K562 (cell line): ENCODE measurements around the gene BCL3. TPM values are rescaled to one million over a fixed set of nuclear protein-coding genes. Genes with fewer than 3 reads are reported as not detected.
A peak's percentile ranks its signal among the peaks of the same experiment; 100 is the strongest.

Experiments used
- ETV6 ChIP-seq, 3 experiments: fragments of 150-350 bp in 1 of 3; sonication (generic) in 1 of 3; formaldehyde crosslinking in 1 of 3; IDR thresholded peaks; 2 replicates each; pipeline versions ENCODE4 v1.6.1 to v1.8.0; 2014 to 2022; ENCODE audit warnings: borderline replicate concordance in 2 of 3, low read depth in 2 of 3, antibody characterized with exemption in 1 of 3, low read length in 1 of 3, mild to moderate bottlenecking in 1 of 3, missing genetic modification reagents in 1 of 3
- FOXK1 ChIP-seq: sonication (generic); formaldehyde crosslinking; IDR thresholded peaks from 2 replicates; pipeline ENCODE4 v1.8.0; 2022; ENCODE audit warnings: missing genetic modification reagents, mild to moderate bottlenecking, borderline replicate concordance
- HIVEP1 ChIP-seq: fragments of 250-450 bp; sonication (Bioruptor Pico); IDR thresholded peaks from 2 replicates; pipeline ENCODE4 v1.4.0; 2020; ENCODE audit warnings: mild to moderate bottlenecking
- NBN ChIP-seq: fragments of 450-650 bp; IDR thresholded peaks from 2 replicates; pipeline ENCODE4 v1.6.1; 2016; ENCODE audit warnings: low read depth, mild to moderate bottlenecking
- PCBP1 ChIP-seq: fragments of 200-400 bp; formaldehyde crosslinking; IDR thresholded peaks from 2 replicates; pipeline ENCODE4 v1.6.1; 2018; ENCODE audit warnings: mild to moderate bottlenecking, low read depth, low read length; ENCODE audit not compliant: poor library complexity, severe bottlenecking
- PRPF4 ChIP-seq: fragments of 200-400 bp; formaldehyde crosslinking; IDR thresholded peaks from one replicate; pipeline ENCODE4 v1.6.1; 2017; ENCODE audit warnings: low read length, low read depth, mild to moderate bottlenecking; ENCODE audit not compliant: insufficient read depth, poor library complexity, severe bottlenecking
- PTRF ChIP-seq: fragments of 450-650 bp; IDR thresholded peaks from 2 replicates; pipeline ENCODE4 v1.6.1; 2016; ENCODE audit warnings: mild to moderate bottlenecking, missing genetic modification characterization, missing compliant biosample characterization
- STAT5B ChIP-seq: fragments of 250-450 bp; sonication (Bioruptor Pico); IDR thresholded peaks from 2 replicates; pipeline ENCODE4 v1.8.0; 2021; ENCODE audit warnings: mild to moderate bottlenecking, inconsistent platforms
- TCFL5 ChIP-seq: fragments of 250-450 bp; sonication (Bioruptor Pico); conservative IDR thresholded peaks from 2 replicates; pipeline ENCODE4 v1.6.1; 2021; ENCODE audit warnings: mild to moderate bottlenecking, moderate library complexity, matching md5 sums
- U2AF2 ChIP-seq: fragments of 200-400 bp; formaldehyde crosslinking; optimal IDR thresholded peaks from 2 replicates; pipeline ENCODE3; 2017; ENCODE audit warnings: low read depth, mild to moderate bottlenecking, low read length
- ZNF197 ChIP-seq: fragments of 200-800 bp; sonication (Bioruptor generic); IDR thresholded peaks from 2 replicates; pipeline ENCODE4 v1.6.1; 2016; ENCODE audit warnings: low read depth, missing genetic modification characterization, missing compliant biosample characterization
- ZNF263 ChIP-seq: sonication (generic); formaldehyde crosslinking; IDR thresholded peaks from 2 replicates; pipeline ENCODE4 v1.8.0; 2022; ENCODE audit warnings: mild to moderate bottlenecking, missing genetic modification reagents, borderline replicate concordance
- ZNF324 ChIP-seq: fragments of 250-450 bp; sonication (Bioruptor Pico); IDR thresholded peaks from 2 replicates; pipeline ENCODE4 v1.4.0; 2020; ENCODE audit warnings: mild to moderate bottlenecking
- ZNF586 ChIP-seq: fragments of 450-650 bp; formaldehyde crosslinking; conservative IDR thresholded peaks from 2 replicates; pipeline ENCODE4 v1.4.0; 2020; ENCODE audit warnings: mild to moderate bottlenecking, moderate library complexity
- polyA plus RNA-seq, 8 experiments: library from polyadenylated mRNA; depleted of rRNA in 4 of 8; stranded (reverse) in 5 of 8; unstranded in 3 of 8; fragments of >200 nt; fragmentation: Nextera tagmentation in 2 of 8; fragmentation: Illumina TruSeq in 1 of 8; extraction: Ambion mirVana in 2 of 8; extraction: Trizol in 1 of 8; gene quantifications; 2 replicates each; pipeline versions ENCODE4 v1.2.1 to v1.2.3, GENCODE V29; 2011 to 2014; ENCODE audit warnings: inconsistent platforms in 1 of 8, missing spikeins in 1 of 8
- total RNA-seq, 7 experiments: library from RNA; depleted of rRNA in 6 of 7; stranded (reverse); fragments of >200 nt in 6 of 7; fragmentation: Illumina TruSeq in 2 of 7; extraction: Trizol in 2 of 7; gene quantifications; 2 replicates each; pipeline versions ENCODE4 v1.2.1 to v1.2.3, GENCODE V29; 2011 to 2021; ENCODE audit warnings: low replicate concordance in 1 of 7
- TF ChIP-seq, protein P1 (sequence below): fragments of 200-800 bp; sonication (Bioruptor generic); IDR thresholded peaks from 2 replicates; pipeline ENCODE4 v1.6.1; 2016; ENCODE audit warnings: missing genetic modification characterization, missing compliant biosample characterization
- TF ChIP-seq, protein P2 (sequence below): sonication (generic); formaldehyde crosslinking; IDR thresholded peaks from 2 replicates; pipeline ENCODE4 v1.8.0; 2022; ENCODE audit warnings: mild to moderate bottlenecking, missing genetic modification reagents, borderline replicate concordance
- TF ChIP-seq, protein P3 (sequence below): fragments of 450-650 bp; IDR thresholded peaks from 2 replicates; pipeline ENCODE4 v1.6.1; 2018; ENCODE audit warnings: mild to moderate bottlenecking, low read depth; ENCODE audit not compliant: partially characterized antibody
- TF ChIP-seq, protein P4 (sequence below): fragments of 250-450 bp; sonication (Bioruptor Pico); IDR thresholded peaks from 2 replicates; pipeline ENCODE4 v1.8.0; 2022; ENCODE audit warnings: inconsistent platforms

BCL3 gene
- total and polyA plus RNA-seq, 9 of the 15 experiments (the other 6 are each of a cell fraction or from before 2014, with no cell fraction given) = 0.03 to 2.4 (median 0.50) TPM; not detected in 1

DNA sequence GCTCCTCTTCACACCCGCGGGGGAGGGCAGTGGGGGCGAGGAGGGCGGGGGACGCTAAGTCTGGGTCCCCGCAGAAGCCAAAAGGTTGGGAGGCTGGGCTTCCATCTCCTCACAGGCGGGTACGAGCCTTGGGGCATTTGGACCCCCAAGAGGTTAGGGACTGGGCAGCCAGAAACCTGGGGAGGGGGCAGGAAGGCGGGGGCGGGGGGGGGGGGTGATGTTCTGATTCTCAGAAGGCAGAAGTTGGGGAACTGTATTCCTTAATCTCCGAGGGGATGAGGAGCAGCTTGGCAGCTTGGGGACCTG lies 5.1 kb downstream of the BCL3 start (continued):
- TF ChIP-seq, protein P1, sequence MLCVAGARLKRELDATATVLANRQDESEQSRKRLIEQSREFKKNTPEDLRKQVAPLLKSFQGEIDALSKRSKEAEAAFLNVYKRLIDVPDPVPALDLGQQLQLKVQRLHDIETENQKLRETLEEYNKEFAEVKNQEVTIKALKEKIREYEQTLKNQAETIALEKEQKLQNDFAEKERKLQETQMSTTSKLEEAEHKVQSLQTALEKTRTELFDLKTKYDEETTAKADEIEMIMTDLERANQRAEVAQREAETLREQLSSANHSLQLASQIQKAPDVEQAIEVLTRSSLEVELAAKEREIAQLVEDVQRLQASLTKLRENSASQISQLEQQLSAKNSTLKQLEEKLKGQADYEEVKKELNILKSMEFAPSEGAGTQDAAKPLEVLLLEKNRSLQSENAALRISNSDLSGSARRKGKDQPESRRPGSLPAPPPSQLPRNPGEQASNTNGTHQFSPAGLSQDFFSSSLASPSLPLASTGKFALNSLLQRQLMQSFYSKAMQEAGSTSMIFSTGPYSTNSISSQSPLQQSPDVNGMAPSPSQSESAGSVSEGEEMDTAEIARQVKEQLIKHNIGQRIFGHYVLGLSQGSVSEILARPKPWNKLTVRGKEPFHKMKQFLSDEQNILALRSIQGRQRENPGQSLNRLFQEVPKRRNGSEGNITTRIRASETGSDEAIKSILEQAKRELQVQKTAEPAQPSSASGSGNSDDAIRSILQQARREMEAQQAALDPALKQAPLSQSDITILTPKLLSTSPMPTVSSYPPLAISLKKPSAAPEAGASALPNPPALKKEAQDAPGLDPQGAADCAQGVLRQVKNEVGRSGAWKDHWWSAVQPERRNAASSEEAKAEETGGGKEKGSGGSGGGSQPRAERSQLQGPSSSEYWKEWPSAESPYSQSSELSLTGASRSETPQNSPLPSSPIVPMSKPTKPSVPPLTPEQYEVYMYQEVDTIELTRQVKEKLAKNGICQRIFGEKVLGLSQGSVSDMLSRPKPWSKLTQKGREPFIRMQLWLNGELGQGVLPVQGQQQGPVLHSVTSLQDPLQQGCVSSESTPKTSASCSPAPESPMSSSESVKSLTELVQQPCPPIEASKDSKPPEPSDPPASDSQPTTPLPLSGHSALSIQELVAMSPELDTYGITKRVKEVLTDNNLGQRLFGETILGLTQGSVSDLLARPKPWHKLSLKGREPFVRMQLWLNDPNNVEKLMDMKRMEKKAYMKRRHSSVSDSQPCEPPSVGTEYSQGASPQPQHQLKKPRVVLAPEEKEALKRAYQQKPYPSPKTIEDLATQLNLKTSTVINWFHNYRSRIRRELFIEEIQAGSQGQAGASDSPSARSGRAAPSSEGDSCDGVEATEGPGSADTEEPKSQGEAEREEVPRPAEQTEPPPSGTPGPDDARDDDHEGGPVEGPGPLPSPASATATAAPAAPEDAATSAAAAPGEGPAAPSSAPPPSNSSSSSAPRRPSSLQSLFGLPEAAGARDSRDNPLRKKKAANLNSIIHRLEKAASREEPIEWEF (CRISPR knock-in tag) = no peak
- TF ChIP-seq STAT5B = no peak
- TF ChIP-seq ETV6 (IDR thresholded peaks at IDR 0.05; ENCODE audit: borderline replicate concordance in 1 of 2, low read depth in 2 of 2, low read length in 1 of 2) = no peak
- TF ChIP-seq ETV6 (CRISPR knock-in tag; IDR thresholded peaks at IDR 0.05; ENCODE audit: borderline replicate concordance) = no peak
- no peak for TF ChIP-seq ZNF324 (CRISPR knock-in tag)
- no peak for TF ChIP-seq ZNF263 (CRISPR knock-in tag)
- TF ChIP-seq PTRF (tag) = no peak
- TF ChIP-seq FOXK1 (CRISPR knock-in tag) = no peak
- TF ChIP-seq PRPF4 = no peak
- TF ChIP-seq, protein P2, sequence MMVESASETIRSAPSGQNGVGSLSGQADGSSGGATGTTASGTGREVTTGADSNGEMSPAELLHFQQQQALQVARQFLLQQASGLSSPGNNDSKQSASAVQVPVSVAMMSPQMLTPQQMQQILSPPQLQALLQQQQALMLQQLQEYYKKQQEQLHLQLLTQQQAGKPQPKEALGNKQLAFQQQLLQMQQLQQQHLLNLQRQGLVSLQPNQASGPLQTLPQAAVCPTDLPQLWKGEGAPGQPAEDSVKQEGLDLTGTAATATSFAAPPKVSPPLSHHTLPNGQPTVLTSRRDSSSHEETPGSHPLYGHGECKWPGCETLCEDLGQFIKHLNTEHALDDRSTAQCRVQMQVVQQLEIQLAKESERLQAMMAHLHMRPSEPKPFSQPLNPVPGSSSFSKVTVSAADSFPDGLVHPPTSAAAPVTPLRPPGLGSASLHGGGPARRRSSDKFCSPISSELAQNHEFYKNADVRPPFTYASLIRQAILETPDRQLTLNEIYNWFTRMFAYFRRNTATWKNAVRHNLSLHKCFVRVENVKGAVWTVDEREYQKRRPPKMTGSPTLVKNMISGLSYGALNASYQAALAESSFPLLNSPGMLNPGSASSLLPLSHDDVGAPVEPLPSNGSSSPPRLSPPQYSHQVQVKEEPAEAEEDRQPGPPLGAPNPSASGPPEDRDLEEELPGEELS (CRISPR knock-in tag) = no peak
- TF ChIP-seq HIVEP1 (CRISPR knock-in tag) = no peak
- TF ChIP-seq, protein P3, sequence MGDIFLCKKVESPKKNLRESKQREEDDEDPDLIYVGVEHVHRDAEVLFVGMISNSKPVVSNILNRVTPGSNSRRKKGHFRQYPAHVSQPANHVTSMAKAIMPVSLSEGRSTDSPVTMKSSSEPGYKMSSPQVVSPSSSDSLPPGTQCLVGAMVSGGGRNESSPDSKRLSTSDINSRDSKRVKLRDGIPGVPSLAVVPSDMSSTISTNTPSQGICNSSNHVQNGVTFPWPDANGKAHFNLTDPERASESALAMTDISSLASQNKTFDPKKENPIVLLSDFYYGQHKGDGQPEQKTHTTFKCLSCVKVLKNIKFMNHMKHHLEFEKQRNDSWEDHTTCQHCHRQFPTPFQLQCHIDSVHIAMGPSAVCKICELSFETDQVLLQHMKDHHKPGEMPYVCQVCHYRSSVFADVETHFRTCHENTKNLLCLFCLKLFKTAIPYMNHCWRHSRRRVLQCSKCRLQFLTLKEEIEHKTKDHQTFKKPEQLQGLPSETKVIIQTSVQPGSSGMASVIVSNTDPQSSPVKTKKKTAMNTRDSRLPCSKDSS = no peak
- no peak for TF ChIP-seq U2AF2
- TF ChIP-seq ZNF586 (CRISPR knock-in tag) = no peak
- TF ChIP-seq NBN = no peak
- TF ChIP-seq PCBP1 = no peak
- TF ChIP-seq, protein P4, sequence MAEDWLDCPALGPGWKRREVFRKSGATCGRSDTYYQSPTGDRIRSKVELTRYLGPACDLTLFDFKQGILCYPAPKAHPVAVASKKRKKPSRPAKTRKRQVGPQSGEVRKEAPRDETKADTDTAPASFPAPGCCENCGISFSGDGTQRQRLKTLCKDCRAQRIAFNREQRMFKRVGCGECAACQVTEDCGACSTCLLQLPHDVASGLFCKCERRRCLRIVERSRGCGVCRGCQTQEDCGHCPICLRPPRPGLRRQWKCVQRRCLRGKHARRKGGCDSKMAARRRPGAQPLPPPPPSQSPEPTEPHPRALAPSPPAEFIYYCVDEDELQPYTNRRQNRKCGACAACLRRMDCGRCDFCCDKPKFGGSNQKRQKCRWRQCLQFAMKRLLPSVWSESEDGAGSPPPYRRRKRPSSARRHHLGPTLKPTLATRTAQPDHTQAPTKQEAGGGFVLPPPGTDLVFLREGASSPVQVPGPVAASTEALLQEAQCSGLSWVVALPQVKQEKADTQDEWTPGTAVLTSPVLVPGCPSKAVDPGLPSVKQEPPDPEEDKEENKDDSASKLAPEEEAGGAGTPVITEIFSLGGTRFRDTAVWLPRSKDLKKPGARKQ (CRISPR knock-in tag) = no peak
- TF ChIP-seq TCFL5 (CRISPR knock-in tag) = no peak
- 0 out of 2 replicates have a peak, but pooled peaks have one; percentile 12 for TF ChIP-seq ZNF197 (CRISPR knock-in tag)
